ENCODE data around the gene PHF21B.
"Not testable (repeated sequence)": the region's sequence is repeated elsewhere in the genome, so short reads cannot be mapped to it uniquely, and the experiment has no call there.

The PHF21B gene

DNA sequence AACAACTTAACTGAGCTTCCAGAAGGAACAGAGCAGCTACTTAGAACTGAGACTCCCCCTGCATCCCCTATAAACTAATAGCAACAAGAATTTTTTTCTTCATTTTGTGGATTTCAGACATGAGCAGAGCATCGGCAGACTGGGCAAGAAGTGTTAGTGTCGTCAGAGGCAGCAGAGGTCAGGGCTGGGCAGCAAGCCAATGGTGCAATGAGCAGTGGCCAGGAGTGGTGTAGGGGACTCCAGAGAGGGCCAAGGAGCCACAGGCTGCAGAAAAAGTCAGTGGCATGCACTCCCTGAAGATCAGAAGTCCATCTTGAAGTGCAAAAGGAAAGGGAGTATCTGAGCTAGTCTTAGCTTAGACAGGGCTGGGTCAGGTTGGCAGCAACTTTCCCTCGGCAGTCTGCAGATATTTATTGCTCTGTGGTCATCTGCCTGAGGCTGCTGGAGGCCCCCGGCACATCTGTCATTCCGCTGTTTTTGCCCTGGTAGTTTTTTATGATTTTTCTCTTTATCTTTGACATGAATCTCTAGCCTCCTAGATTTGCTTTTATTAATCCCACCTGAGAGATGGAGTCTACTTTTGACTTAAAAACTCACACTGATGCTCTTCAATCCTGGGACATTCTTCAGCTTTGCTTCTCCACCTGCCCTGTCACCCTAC, 105.2 kb downstream of the PHF21B start:
- not testable (repeated sequence) for H3K27me3 ChIP-seq (replicated peaks; ENCODE audit: control insufficient read depth, insufficient read depth, low read length, poor library complexity, severe bottlenecking); H3K4me3 ChIP-seq (ENCODE audit: insufficient read depth, low read depth, low read length, poor library complexity, severe bottlenecking); H3K9me3 ChIP-seq (ENCODE audit: control insufficient read depth, low read length); H3K36me3 ChIP-seq (ENCODE audit: control insufficient read depth, insufficient read depth, low read length); H3K4me1 ChIP-seq (ENCODE audit: control insufficient read depth, insufficient read depth, low read length, poor library complexity, severe bottlenecking); DNase-seq; H3K27ac ChIP-seq (ENCODE audit: insufficient read depth, low read length, poor library complexity, severe bottlenecking)

DNA sequence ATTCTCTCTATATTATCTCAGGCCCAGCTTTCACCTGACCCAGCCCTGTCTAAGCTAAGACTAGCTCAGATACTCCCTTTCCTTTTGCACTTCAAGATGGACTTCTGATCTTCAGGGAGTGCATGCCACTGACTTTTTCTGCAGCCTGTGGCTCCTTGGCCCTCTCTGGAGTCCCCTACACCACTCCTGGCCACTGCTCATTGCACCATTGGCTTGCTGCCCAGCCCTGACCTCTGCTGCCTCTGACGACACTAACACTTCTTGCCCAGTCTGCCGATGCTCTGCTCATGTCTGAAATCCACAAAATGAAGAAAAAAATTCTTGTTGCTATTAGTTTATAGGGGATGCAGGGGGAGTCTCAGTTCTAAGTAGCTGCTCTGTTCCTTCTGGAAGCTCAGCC, 106.6 kb downstream of the PHF21B start:
- not testable (repeated sequence) for DNase-seq; H3K36me3 ChIP-seq (ENCODE audit: control insufficient read depth, insufficient read depth, low read length); H3K4me3 ChIP-seq (ENCODE audit: insufficient read depth, low read depth, low read length, poor library complexity, severe bottlenecking); H3K27ac ChIP-seq (ENCODE audit: insufficient read depth, low read length, poor library complexity, severe bottlenecking); H3K4me1 ChIP-seq (ENCODE audit: control insufficient read depth, insufficient read depth, low read length, poor library complexity, severe bottlenecking); H3K9me3 ChIP-seq (ENCODE audit: control insufficient read depth, low read length); H3K27me3 ChIP-seq (replicated peaks; ENCODE audit: control insufficient read depth, insufficient read depth, low read length, poor library complexity, severe bottlenecking)

DNA sequence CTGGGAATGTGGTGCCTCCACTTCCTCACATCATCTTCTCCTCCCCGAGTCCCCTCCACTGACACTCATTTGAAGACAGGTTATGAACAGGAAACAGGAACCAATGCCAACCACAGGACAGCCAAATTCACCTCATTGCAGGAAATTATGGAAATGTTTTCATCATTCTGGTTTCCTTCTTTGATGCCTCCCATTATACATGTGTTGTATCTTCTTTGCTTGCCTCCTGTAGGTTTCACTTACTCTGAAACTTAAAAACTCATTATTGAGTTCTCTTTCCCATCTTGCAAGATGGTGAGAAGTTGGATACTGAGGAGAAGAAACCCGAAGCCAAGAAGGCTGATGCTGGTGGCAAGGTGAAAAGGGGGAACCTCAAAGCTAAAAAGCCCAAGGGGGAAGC, 108.5 kb downstream of the PHF21B start:
- Histone ChIP-seq H3K27ac (ENCODE audit: insufficient read depth, low read length, poor library complexity, severe bottlenecking) (no peak overlapping the region), H3K4me1 (ENCODE audit: control insufficient read depth, insufficient read depth, low read length, poor library complexity, severe bottlenecking) (no peaks in the 10 kb centered on the region), H3K27me3 (replicated peaks; ENCODE audit: control insufficient read depth, insufficient read depth, low read length, poor library complexity, severe bottlenecking) (no peaks in the 10 kb centered on the region), H3K9me3 (ENCODE audit: control insufficient read depth, low read length) (peaks cover 7% of the 10 kb centered on the region), H3K36me3 (ENCODE audit: control insufficient read depth, insufficient read depth, low read length) (no peaks in the 10 kb centered on the region), H3K4me3 (ENCODE audit: insufficient read depth, low read depth, low read length, poor library complexity, severe bottlenecking) (no peak overlapping the region)
- no peak for DNase-seq

DNA sequence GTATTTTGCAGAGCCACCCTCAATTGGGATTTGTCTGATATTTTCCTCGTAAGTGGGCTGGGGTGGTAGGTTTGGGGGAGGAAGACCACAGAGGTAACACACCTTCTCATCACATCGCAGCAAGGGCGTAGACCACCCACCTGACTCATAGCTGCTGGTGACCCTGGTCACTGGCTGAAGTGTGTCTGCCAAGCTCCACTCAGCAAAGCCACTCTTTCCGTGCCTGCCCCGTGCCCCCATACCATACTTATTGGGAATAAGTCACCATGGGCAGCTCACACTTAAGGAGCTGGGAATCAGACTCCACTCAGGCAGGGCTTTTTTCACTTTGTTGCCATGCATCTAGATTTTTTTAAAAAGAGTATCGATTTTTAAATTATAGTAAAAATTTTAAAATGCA, 111.6 kb downstream of the PHF21B start:
- H3K27ac ChIP-seq (ENCODE audit: insufficient read depth, low read length, poor library complexity, severe bottlenecking), result no peak overlapping the region
- H3K4me1 ChIP-seq (ENCODE audit: control insufficient read depth, insufficient read depth, low read length, poor library complexity, severe bottlenecking), result no peaks in the 10 kb centered on the region
- no peaks in the 10 kb centered on the region for H3K36me3 ChIP-seq (ENCODE audit: control insufficient read depth, insufficient read depth, low read length)
- H3K9me3 ChIP-seq (ENCODE audit: control insufficient read depth, low read length), result peaks cover 7% of the 10 kb centered on the region
- DNase-seq, result no peak
- H3K27me3 ChIP-seq (replicated peaks; ENCODE audit: control insufficient read depth, insufficient read depth, low read length, poor library complexity, severe bottlenecking), result no peaks in the 10 kb centered on the region
- no peak overlapping the region for H3K4me3 ChIP-seq (ENCODE audit: insufficient read depth, low read depth, low read length, poor library complexity, severe bottlenecking)

DNA sequence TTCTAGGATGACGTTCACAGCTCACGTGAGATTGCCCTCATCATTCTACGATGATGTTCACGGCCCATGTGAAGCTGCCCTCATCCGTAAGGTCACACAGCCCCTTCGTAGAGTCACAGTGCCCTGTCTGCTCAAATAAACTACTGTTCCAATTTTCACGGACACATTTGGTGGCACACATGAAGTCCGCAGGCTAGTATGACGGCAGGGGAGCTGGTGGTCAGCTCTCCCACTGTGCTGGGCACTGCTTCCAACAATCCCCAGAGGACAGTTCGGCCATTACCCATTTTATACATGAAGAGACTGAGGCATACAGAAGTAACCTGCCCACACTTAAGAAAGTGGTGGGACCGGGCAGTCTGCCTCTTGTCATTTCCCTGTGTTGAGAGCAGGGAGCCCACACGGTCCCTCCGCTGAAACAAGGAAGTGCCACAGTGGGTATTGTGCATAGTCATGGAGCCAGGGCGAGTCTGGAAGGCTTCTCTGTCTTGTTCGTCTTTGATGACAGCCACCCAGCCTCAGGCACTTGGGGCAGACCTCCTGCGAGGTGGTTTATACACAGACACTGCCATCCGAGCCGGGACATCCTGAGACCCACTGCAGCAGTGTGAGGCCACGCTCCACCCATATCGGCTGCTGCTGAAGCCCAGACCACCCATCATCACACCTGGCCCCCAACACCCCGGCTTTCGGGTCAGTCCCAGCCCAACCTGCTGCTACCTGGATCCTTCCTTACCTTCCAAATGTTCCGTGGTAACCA, 114.3 kb downstream of the PHF21B start:
- Histone ChIP-seq H3K36me3 (ENCODE audit: control insufficient read depth, insufficient read depth, low read length) (no peaks in the 10 kb centered on the region), H3K4me3 (ENCODE audit: insufficient read depth, low read depth, low read length, poor library complexity, severe bottlenecking) (no peak overlapping the region), H3K4me1 (ENCODE audit: control insufficient read depth, insufficient read depth, low read length, poor library complexity, severe bottlenecking) (no peaks in the 10 kb centered on the region), H3K9me3 (ENCODE audit: control insufficient read depth, low read length) (no peaks in the 10 kb centered on the region), H3K27me3 (replicated peaks; ENCODE audit: control insufficient read depth, insufficient read depth, low read length, poor library complexity, severe bottlenecking) (no peaks in the 10 kb centered on the region), H3K27ac (ENCODE audit: insufficient read depth, low read length, poor library complexity, severe bottlenecking) (no peak overlapping the region)
- DNase-seq, result no peak

DNA sequence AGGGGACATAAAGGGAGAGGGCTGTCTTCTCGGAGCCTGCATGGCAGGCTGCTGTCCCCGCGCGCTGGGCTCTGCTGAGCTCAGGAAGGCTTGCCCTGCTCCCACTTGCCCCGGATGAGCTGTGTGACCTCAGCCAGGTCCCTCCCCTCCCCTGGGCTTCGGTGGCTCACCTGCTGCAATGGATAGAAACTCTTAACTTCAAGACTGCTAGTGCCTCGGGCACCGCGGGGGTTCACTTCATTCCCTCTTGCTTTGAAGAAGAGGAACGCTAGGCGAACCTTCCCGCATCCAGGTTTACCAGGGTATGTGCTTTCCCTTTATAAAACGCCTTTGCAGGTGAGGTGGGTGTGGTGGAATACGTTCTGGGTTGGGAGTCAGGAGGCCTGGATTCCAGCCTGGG, 115.0 kb downstream of the PHF21B start:
- Histone ChIP-seq H3K4me3 (ENCODE audit: insufficient read depth, low read depth, low read length, poor library complexity, severe bottlenecking) (no peak overlapping the region), H3K27ac (ENCODE audit: insufficient read depth, low read length, poor library complexity, severe bottlenecking) (no peak overlapping the region), H3K27me3 (replicated peaks; ENCODE audit: control insufficient read depth, insufficient read depth, low read length, poor library complexity, severe bottlenecking) (no peaks in the 10 kb centered on the region), H3K9me3 (ENCODE audit: control insufficient read depth, low read length) (no peaks in the 10 kb centered on the region), H3K4me1 (ENCODE audit: control insufficient read depth, insufficient read depth, low read length, poor library complexity, severe bottlenecking) (no peaks in the 10 kb centered on the region), H3K36me3 (ENCODE audit: control insufficient read depth, insufficient read depth, low read length) (no peaks in the 10 kb centered on the region)
- no peak for DNase-seq

DNA sequence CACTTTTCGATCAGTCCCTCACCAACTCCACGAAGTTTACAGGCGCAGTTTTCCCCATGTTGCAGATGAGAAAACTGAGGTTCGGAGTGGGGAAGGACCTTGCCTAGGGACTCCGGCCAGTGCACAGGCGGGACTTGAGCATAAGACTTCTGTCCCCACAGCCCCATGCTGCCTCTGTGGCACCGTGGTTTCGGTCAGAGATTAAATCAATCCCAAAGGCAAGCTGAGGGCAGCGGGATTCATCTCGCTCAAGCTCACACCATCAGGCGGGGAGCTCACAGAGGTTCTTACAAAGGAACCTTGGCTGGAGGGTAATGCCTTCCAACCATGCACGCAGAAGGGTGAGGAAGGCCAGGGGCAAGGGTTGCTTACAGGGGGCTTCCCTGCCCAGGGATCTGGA, 115.5 kb downstream of the PHF21B start:
- Histone ChIP-seq H3K27me3 (replicated peaks; ENCODE audit: control insufficient read depth, insufficient read depth, low read length, poor library complexity, severe bottlenecking) (no peaks in the 10 kb centered on the region), H3K9me3 (ENCODE audit: control insufficient read depth, low read length) (no peaks in the 10 kb centered on the region), H3K4me3 (ENCODE audit: insufficient read depth, low read depth, low read length, poor library complexity, severe bottlenecking) (no peak overlapping the region), H3K36me3 (ENCODE audit: control insufficient read depth, insufficient read depth, low read length) (no peaks in the 10 kb centered on the region), H3K27ac (ENCODE audit: insufficient read depth, low read length, poor library complexity, severe bottlenecking) (no peak overlapping the region), H3K4me1 (ENCODE audit: control insufficient read depth, insufficient read depth, low read length, poor library complexity, severe bottlenecking) (no peaks in the 10 kb centered on the region)
- DNase-seq, result no peak

DNA sequence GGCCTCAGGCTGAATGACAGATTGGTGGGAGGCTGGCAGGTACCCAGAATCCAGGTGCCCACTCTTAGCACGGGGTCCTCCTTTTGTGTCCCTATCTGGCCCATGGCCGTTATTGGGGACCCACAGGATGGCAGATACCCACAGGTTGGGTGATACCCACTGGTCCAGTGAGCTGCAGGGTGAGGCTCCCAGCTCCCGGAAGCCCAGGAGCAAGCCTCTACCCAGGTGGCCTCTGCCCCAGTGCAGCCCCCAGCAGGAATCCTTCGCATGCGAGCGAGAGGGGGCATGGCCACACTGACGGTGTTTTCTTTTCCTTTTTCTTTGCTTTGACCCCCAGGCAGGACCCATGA, 116.1 kb downstream of the PHF21B start:
- DNase-seq, result no peak
- H3K9me3 ChIP-seq (ENCODE audit: control insufficient read depth, low read length), result no peaks in the 10 kb centered on the region
- H3K27ac ChIP-seq (ENCODE audit: insufficient read depth, low read length, poor library complexity, severe bottlenecking), result no peak overlapping the region
- no peaks in the 10 kb centered on the region for H3K36me3 ChIP-seq (ENCODE audit: control insufficient read depth, insufficient read depth, low read length)
- no peak overlapping the region for H3K4me3 ChIP-seq (ENCODE audit: insufficient read depth, low read depth, low read length, poor library complexity, severe bottlenecking)
- no peaks in the 10 kb centered on the region for H3K27me3 ChIP-seq (replicated peaks; ENCODE audit: control insufficient read depth, insufficient read depth, low read length, poor library complexity, severe bottlenecking)
- no peaks in the 10 kb centered on the region for H3K4me1 ChIP-seq (ENCODE audit: control insufficient read depth, insufficient read depth, low read length, poor library complexity, severe bottlenecking)

DNA sequence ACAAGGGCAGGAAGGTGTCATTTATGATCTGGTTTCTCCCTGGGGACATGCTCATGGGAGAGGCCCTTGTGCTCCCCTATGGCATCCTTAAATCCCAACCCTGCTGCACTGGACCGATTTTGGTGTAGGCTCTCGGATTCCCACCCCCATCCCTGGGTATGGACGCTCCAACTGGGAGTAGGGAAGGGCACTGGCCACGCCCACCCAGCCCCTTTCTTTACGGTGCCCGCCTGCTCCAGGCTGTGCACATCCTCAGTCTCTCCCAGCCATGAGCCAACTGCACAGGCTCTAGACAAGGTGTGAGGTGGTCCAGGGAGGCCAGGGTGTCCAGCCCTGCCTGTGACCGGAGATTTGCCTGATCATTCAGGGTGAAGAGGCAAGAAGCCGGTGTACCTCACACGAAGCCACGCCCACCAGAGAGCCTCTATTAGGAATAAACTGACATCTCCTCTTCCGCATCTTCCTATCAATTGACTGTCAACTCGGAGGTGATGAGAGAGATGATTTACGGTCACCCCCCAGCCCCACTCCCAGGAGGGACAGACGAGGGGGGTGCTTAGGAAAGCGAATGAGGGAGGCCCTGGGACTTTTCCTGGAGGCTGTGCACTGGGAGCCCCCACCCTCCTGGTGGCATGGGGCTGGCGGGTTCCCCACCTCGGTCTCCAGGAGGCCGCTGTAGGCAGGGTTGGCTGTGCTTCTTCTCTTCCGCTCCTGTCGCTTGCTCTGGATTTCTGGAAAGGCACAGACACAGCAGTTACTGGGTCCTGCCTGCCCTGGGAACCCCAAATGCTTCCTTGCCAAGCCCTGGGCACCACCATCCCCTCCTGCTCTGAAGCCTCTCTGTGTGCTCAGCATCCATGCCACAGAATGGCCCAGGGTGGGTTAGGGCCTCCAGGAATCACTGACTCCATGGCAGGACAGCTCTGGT, 116.7 kb downstream of the PHF21B start:
- no peaks in the 10 kb centered on the region for H3K36me3 ChIP-seq (ENCODE audit: control insufficient read depth, insufficient read depth, low read length)
- no peak for DNase-seq
- no peak overlapping the region for H3K4me3 ChIP-seq (ENCODE audit: insufficient read depth, low read depth, low read length, poor library complexity, severe bottlenecking)
- H3K27me3 ChIP-seq (replicated peaks; ENCODE audit: control insufficient read depth, insufficient read depth, low read length, poor library complexity, severe bottlenecking), result no peaks in the 10 kb centered on the region
- H3K9me3 ChIP-seq (ENCODE audit: control insufficient read depth, low read length), result no peaks in the 10 kb centered on the region
- no peaks in the 10 kb centered on the region for H3K4me1 ChIP-seq (ENCODE audit: control insufficient read depth, insufficient read depth, low read length, poor library complexity, severe bottlenecking)
- H3K27ac ChIP-seq (ENCODE audit: insufficient read depth, low read length, poor library complexity, severe bottlenecking), result no peak overlapping the region

DNA sequence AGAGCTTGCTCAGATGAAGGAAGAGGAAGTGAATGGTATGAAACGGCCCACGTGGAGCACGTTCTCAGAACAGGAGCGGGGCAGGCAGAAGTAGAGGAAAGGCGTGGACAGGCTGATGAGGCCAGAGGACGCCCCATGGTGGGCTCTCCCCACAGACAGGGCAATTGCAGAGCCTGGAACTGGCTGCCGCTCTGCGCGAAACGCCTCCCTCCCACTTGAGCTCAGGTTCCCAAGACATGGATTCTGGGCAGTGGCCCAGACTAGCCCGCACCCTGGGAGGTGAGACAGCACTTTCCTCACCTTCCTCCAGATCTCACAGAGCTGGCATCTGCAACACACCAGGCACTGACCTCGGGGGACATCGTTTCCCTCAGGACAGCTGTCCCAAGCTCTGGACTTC, 117.6 kb downstream of the PHF21B start:
- Histone ChIP-seq H3K27me3 (replicated peaks; ENCODE audit: control insufficient read depth, insufficient read depth, low read length, poor library complexity, severe bottlenecking) (no peaks in the 10 kb centered on the region), H3K36me3 (ENCODE audit: control insufficient read depth, insufficient read depth, low read length) (no peaks in the 10 kb centered on the region), H3K4me3 (ENCODE audit: insufficient read depth, low read depth, low read length, poor library complexity, severe bottlenecking) (no peak overlapping the region), H3K27ac (ENCODE audit: insufficient read depth, low read length, poor library complexity, severe bottlenecking) (no peak overlapping the region), H3K4me1 (ENCODE audit: control insufficient read depth, insufficient read depth, low read length, poor library complexity, severe bottlenecking) (no peaks in the 10 kb centered on the region), H3K9me3 (ENCODE audit: control insufficient read depth, low read length) (no peaks in the 10 kb centered on the region)
- no peak for DNase-seq
